ENCODE measurements around the gene C18orf63. TPM values are rescaled to one million over a fixed set of nuclear protein-coding genes. Genes with fewer than 3 reads are reported as not detected.

C18orf63 gene
- total RNA-seq, 2 experiments from 2014 or later, result not detected

- Mint-ChIP-seq H3K27me3 (peaks cover 6% of the 10 kb centered on the region), H3K4me3 (no peak overlapping the region), H3K9me3 (no peaks in the 10 kb centered on the region), H3K36me3 (ENCODE audit: low read depth) (no peaks in the 10 kb centered on the region), H3K4me1 (peaks cover 13% of the 10 kb centered on the region), H3K27ac (no peak overlapping the region)
- ChIA-PET CTCF (interaction anchor here (1.0 to 2.1 kb wide), 2 partner anchors 38 to 145 kb away, joined by 3 to 12 read pairs; no protein-coding TSS in a partner anchor), POLR2A (no interaction called here)
- DNase-seq, result no peak
Observed at GRCh38 chr18:74348581-74348980, 32.9 kb downstream of the C18orf63 start.

- H3K36me3 Mint-ChIP-seq (ENCODE audit: low read depth), result no peaks in the 10 kb centered on the region
- POLR2A ChIA-PET, result no interaction called here
- H3K9me3 Mint-ChIP-seq, result no peaks in the 10 kb centered on the region
- no peak for DNase-seq
- H3K4me1 Mint-ChIP-seq, result peaks cover 13% of the 10 kb centered on the region
- H3K27ac Mint-ChIP-seq, result no peak overlapping the region
- peaks cover 12% of the 10 kb centered on the region for H3K27me3 Mint-ChIP-seq
- CTCF ChIA-PET, result interaction anchor here (0.6 to 2.3 kb wide), 4 partner anchors 9 to 200 kb away, joined by 3 to 12 read pairs (median 4); no protein-coding TSS in a partner anchor
- H3K4me3 Mint-ChIP-seq, result no peak overlapping the region
Observed at GRCh38 chr18:74351354-74351753, 35.7 kb downstream of the C18orf63 start.

DNA sequence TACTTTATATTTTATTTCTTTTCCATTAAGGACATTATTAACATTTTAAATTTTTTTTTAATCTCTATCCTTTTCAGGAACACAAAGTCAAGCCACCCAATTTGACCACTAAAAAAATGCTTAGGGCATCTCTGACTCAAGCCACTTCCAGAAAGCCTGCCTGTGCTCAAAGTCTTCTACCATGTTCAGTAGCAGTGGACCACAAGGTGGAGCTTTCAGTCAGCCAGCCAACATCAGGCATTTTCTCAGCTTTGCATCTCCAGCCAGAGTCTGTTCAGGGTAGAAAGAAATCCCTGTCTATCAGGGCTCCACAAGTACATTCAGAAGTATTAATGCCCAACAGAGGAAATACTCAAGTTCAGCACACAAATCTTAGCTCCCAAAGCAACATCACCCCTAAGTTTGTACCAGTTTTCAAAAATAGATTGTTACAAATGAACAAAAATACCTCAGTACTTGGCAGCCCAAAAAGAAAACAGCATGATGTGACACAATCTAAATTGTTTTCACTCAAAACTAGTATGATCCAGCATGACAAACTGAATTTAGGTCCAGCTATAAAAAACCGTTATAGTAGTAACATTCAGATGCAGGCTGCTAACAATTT, 37.6 kb downstream of the C18orf63 start:
- Mint-ChIP-seq H3K27me3 (peaks cover 11% of the 10 kb centered on the region), H3K27ac (no peak overlapping the region), H3K9me3 (no peaks in the 10 kb centered on the region), H3K4me3 (no peak overlapping the region), H3K36me3 (ENCODE audit: low read depth) (no peaks in the 10 kb centered on the region), H3K4me1 (peaks cover 19% of the 10 kb centered on the region)
- POLR2A ChIA-PET, result interaction anchor here (0.7 to 1.5 kb wide), 2 partner anchors 140 kb away, joined by 3 to 5 read pairs; no protein-coding TSS in a partner anchor
- DNase-seq, result peak; percentile 55
- CTCF ChIA-PET, result interaction anchor here (1.0 to 5.0 kb wide), 10 partner anchors 9 to 199 kb away, joined by 3 to 62 read pairs (median 5); partner anchors contain the start of gene CNDP2

DNA sequence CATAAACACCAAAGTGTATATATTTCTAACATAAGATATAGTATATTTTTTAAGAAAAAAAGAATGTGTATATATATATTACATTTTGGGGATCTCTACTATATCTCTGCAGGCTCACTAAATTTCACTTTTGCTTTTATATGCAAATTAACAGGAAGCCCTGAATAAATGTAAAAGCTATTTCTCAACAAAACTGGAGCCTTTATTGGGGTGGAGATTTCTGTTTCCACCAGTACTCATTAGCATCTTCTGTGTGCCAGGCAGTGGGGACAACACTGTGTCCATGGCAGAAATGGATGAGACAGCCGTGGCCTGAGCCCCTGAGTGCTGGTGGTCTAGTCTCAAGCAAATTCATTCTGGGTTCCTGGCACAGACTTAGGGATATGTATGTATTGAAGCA, 41.3 kb downstream of the C18orf63 start:
- DNase-seq, result no peak
- H3K9me3 Mint-ChIP-seq, result no peaks in the 10 kb centered on the region
- POLR2A ChIA-PET, result interaction anchor here (1.1 kb wide), 1 partner anchor 139 kb away, joined by 4 read pairs; the partner anchor contains the start of gene CNDP2
- H3K27ac Mint-ChIP-seq, result no peak overlapping the region
- no peaks in the 10 kb centered on the region for H3K36me3 Mint-ChIP-seq (ENCODE audit: low read depth)
- peaks cover 15% of the 10 kb centered on the region for H3K27me3 Mint-ChIP-seq
- CTCF ChIA-PET, result interaction anchor here (1.1 to 5.0 kb wide), 2 partner anchors 137 to 195 kb away, joined by 4 to 46 read pairs; no protein-coding TSS in a partner anchor
- peaks cover 9% of the 10 kb centered on the region for H3K4me1 Mint-ChIP-seq
- H3K4me3 Mint-ChIP-seq, result no peak overlapping the region

- Mint-ChIP-seq H3K27ac (no peak overlapping the region), H3K36me3 (ENCODE audit: low read depth) (no peaks in the 10 kb centered on the region), H3K4me3 (no peak overlapping the region), H3K9me3 (no peaks in the 10 kb centered on the region), H3K27me3 (peaks cover 9% of the 10 kb centered on the region), H3K4me1 (peaks cover 6% of the 10 kb centered on the region)
- DNase-seq, result no peak
- CTCF ChIA-PET, result interaction anchor here (1.2 kb wide), 1 partner anchor 12 kb away, joined by 4 read pairs; no protein-coding TSS in a partner anchor
- POLR2A ChIA-PET, result no interaction called here
Observed at GRCh38 chr18:74360852-74361655, 45.4 kb downstream of the C18orf63 start.

- H3K4me3 Mint-ChIP-seq, result no peak overlapping the region
- H3K4me1 Mint-ChIP-seq, result peaks cover 16% of the 10 kb centered on the region
- ChIA-PET POLR2A (no interaction called here), CTCF (no interaction called here)
- H3K27me3 Mint-ChIP-seq, result peaks cover 29% of the 10 kb centered on the region
- no peaks in the 10 kb centered on the region for H3K9me3 Mint-ChIP-seq
- H3K36me3 Mint-ChIP-seq (ENCODE audit: low read depth), result no peaks in the 10 kb centered on the region
- H3K27ac Mint-ChIP-seq, result no peak overlapping the region
- no peak for DNase-seq
Observed at GRCh38 chr18:74367905-74368304, 52.3 kb downstream of the C18orf63 start.

GRCh38 chr18:74368901-74369705, 53.5 kb downstream of the C18orf63 start:
- no peak overlapping the region for H3K4me3 Mint-ChIP-seq
- H3K27me3 Mint-ChIP-seq, result peaks cover 27% of the 10 kb centered on the region
- H3K36me3 Mint-ChIP-seq (ENCODE audit: low read depth), result no peaks in the 10 kb centered on the region
- POLR2A ChIA-PET, result no interaction called here
- DNase-seq, result no peak
- H3K9me3 Mint-ChIP-seq, result no peaks in the 10 kb centered on the region
- H3K4me1 Mint-ChIP-seq, result peaks cover 24% of the 10 kb centered on the region
- H3K27ac Mint-ChIP-seq, result no peak overlapping the region
- CTCF ChIA-PET, result no interaction called here

DNA sequence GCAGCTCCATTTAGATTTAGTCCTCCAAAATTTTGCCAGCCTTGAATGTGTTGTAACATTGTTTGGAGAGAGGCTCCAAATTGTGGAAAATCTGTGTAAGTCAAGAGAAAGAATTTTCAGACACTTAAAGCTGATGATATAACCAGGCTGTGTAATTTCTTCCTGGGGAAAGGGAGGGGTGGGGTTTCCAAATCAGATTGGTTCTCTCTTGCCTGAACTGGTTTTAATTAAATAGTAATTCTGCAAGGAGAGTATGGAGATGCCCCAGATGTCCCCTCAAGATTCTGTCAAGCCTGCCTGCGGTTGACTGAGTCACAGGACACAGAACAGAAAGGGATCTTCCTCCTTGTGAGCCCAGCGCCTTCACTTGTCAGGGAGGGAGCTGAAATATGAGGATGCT, 54.5 kb downstream of the C18orf63 start:
- no peak for DNase-seq
- H3K9me3 Mint-ChIP-seq, result no peaks in the 10 kb centered on the region
- no peak overlapping the region for H3K27ac Mint-ChIP-seq
- H3K27me3 Mint-ChIP-seq, result peaks cover 31% of the 10 kb centered on the region
- H3K4me1 Mint-ChIP-seq, result peaks cover 28% of the 10 kb centered on the region
- ChIA-PET CTCF (no interaction called here), POLR2A (no interaction called here)
- H3K4me3 Mint-ChIP-seq, result no peak overlapping the region
- no peaks in the 10 kb centered on the region for H3K36me3 Mint-ChIP-seq (ENCODE audit: low read depth)

- POLR2A ChIA-PET, result interaction anchor here (0.6 to 2.2 kb wide), 5 partner anchors 9 to 225 kb away, joined by 3 to 10 read pairs (median 3); partner anchors contain the start of gene CNDP2
- peak; percentile 56 for DNase-seq
Observed at GRCh38 chr18:74373428-74373827, 57.8 kb downstream of the C18orf63 start.

DNA sequence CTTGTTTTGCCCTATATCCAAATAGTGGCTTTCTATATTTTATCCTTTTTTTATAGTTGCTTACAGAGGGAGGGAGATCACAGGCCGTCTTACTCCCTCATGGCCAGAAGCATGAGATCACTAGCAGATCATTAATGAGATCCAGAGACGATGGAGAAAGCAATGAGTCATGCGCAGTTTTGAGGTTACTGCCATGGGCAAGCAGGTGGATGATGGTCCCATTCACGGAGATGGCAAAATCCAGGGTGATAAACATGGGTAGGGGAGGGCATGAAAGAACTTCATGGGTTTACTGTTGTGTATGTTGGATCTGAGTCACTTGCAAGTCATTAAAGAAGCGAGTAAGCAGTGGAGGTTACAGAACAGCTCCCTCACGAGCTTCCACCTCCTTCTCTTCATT, 60.4 kb downstream of the C18orf63 start:
- Mint-ChIP-seq H3K27me3 (peaks cover 18% of the 10 kb centered on the region), H3K4me1 (peaks cover 38% of the 10 kb centered on the region), H3K27ac (no peak overlapping the region), H3K4me3 (no peak overlapping the region), H3K36me3 (ENCODE audit: low read depth) (no peaks in the 10 kb centered on the region), H3K9me3 (no peaks in the 10 kb centered on the region)
- POLR2A ChIA-PET, result no interaction called here
- CTCF ChIA-PET, result no interaction called here
- no peak for DNase-seq

More at GRCh38 chr18:74373428-74373827, 57.8 kb downstream of the C18orf63 start:
- no peaks in the 10 kb centered on the region for H3K9me3 Mint-ChIP-seq
- no peaks in the 10 kb centered on the region for H3K36me3 Mint-ChIP-seq (ENCODE audit: low read depth)
- H3K4me3 Mint-ChIP-seq, result no peak overlapping the region
- H3K4me1 Mint-ChIP-seq, result peaks cover 39% of the 10 kb centered on the region
- no peak overlapping the region for H3K27ac Mint-ChIP-seq
- CTCF ChIA-PET, result interaction anchor here (0.7 to 2.2 kb wide), 6 partner anchors 8 to 178 kb away, joined by 3 to 8 read pairs (median 4); no protein-coding TSS in a partner anchor
- peaks cover 28% of the 10 kb centered on the region for H3K27me3 Mint-ChIP-seq

GRCh38 chr18:74376523-74376922, 60.9 kb downstream of the C18orf63 start:
- Mint-ChIP-seq H3K27ac (no peak overlapping the region), H3K9me3 (no peaks in the 10 kb centered on the region), H3K4me3 (no peak overlapping the region), H3K27me3 (peaks cover 13% of the 10 kb centered on the region), H3K4me1 (peaks cover 34% of the 10 kb centered on the region), H3K36me3 (ENCODE audit: low read depth) (no peaks in the 10 kb centered on the region)
- ChIA-PET POLR2A (no interaction called here), CTCF (no interaction called here)
- DNase-seq, result no peak

GRCh38 chr18:74377776-74378175, 62.1 kb downstream of the C18orf63 start:
- peaks cover 5% of the 10 kb centered on the region for H3K27me3 Mint-ChIP-seq
- H3K36me3 Mint-ChIP-seq (ENCODE audit: low read depth), result no peaks in the 10 kb centered on the region
- H3K4me3 Mint-ChIP-seq, result no peak overlapping the region
- H3K27ac Mint-ChIP-seq, result peak overlapping the region; percentile 48
- no peaks in the 10 kb centered on the region for H3K9me3 Mint-ChIP-seq
- ChIA-PET POLR2A (interaction anchor here (1.2 to 2.4 kb wide), 2 partner anchors 11 to 120 kb away, joined by 4 to 22 read pairs; partner anchors contain the start of gene CNDP2), CTCF (interaction anchor here (1.8 kb wide), 1 partner anchor 116 kb away, joined by 7 read pairs; no protein-coding TSS in a partner anchor)
- no peak for DNase-seq
- peaks cover 26% of the 10 kb centered on the region for H3K4me1 Mint-ChIP-seq
